IMR-90 (cell line): Measurements from ENCODE around the gene PSMB11. TPM values are rescaled to one million over a fixed set of nuclear protein-coding genes. Genes with fewer than 3 reads are reported as not detected.

Experiments
- ATAC-seq: fragments of 200-7000 bp; cut with Tn5 transposase; 2 replicates; pipeline ENCODE4 v1.9.1; 2020; ENCODE audit warnings: low read depth, mild to moderate bottlenecking, moderate library complexity
- BruUV-seq: library from RNA; stranded (reverse); fragments of 400-500 nt; replicated peaks from 2 replicates; lab custom pipeline; 2021; lab: Mats Ljungman, UMichigan
- CTCF ChIA-PET: fragments of 300-600 bp; formaldehyde crosslinking; extraction: SDS; loops from one replicate; lab custom pipeline; 2021; ENCODE audit warnings: antibody characterized with exemption; lab: Yijun Ruan, JAX
- POLR2A ChIA-PET: fragments of 300-600 bp; sonication (Branson Sonifier 250); formaldehyde crosslinking; loops from one replicate; lab custom pipeline; 2022; ENCODE audit warnings: antibody characterized with exemption; ENCODE audit not compliant: unreplicated experiment; lab: Charles Lee
- DNase-seq: peaks from one replicate; pipeline ENCODE4 v3.0.0; 2013
- H2AFZ ChIP-seq: replicated peaks from 2 replicates; pipeline ENCODE3; 2013; ENCODE audit warnings: low read length, mild to moderate bottlenecking; ENCODE audit not compliant: poor library complexity
- H2AK5ac ChIP-seq: 2 replicates; pipeline ENCODE4 v1.6.1; 2013; ENCODE audit warnings: low read depth, low read length, inconsistent platforms
- H2AK9ac ChIP-seq: replicated peaks from 2 replicates; pipeline ENCODE3; 2013; ENCODE audit warnings: mild to moderate bottlenecking, low read depth, low read length, moderate library complexity; ENCODE audit not compliant: poor library complexity
- H2BK120ac ChIP-seq: 2 replicates; pipeline ENCODE4 v1.6.1; 2013; ENCODE audit warnings: low read depth, low read length, inconsistent platforms
- H2BK15ac ChIP-seq: 3 replicates; pipeline ENCODE4 v1.6.1; 2013; ENCODE audit warnings: low read depth, low read length, inconsistent platforms
- H2BK20ac ChIP-seq: 2 replicates; pipeline ENCODE4 v1.6.1; 2013; ENCODE audit warnings: low read depth, mild to moderate bottlenecking, inconsistent platforms, low read length, moderate library complexity
- H2BK5ac ChIP-seq: 2 replicates; pipeline ENCODE4 v1.6.1; 2013; ENCODE audit warnings: mild to moderate bottlenecking, low read depth, low read length, inconsistent platforms; ENCODE audit not compliant: poor library complexity, severe bottlenecking
- H3K14ac ChIP-seq: replicated peaks from 2 replicates; pipeline ENCODE4 v1.6.1; 2013; ENCODE audit warnings: low read depth, low read length, inconsistent platforms
- H3K18ac ChIP-seq: 2 replicates; pipeline ENCODE4 v1.6.1; 2013; ENCODE audit warnings: low read depth, low read length, control low read depth
- H3K23ac ChIP-seq: 2 replicates; pipeline ENCODE4 v1.6.1; 2013; ENCODE audit warnings: low read depth, low read length, inconsistent platforms
- H3K27ac ChIP-seq: 2 replicates; pipeline ENCODE4 v1.5.1; 2013; ENCODE audit warnings: mild to moderate bottlenecking, control low read depth, low read length; ENCODE audit not compliant: insufficient read depth
- H3K27me3 ChIP-seq: 2 replicates; pipeline ENCODE4 v1.6.1; 2013; ENCODE audit warnings: low read length; ENCODE audit not compliant: control insufficient read depth, insufficient read depth
- H3K36me3 ChIP-seq: 2 replicates; pipeline ENCODE4 v1.6.1; 2013; ENCODE audit warnings: low read length, mixed read lengths; ENCODE audit not compliant: control insufficient read depth, insufficient read depth
- H3K4ac ChIP-seq: 2 replicates; pipeline ENCODE4 v1.6.1; 2013; ENCODE audit warnings: low read depth, low read length, inconsistent platforms
- H3K4me1 ChIP-seq: 2 replicates; pipeline ENCODE4 v1.6.1; 2013; ENCODE audit warnings: low read length, mixed read lengths; ENCODE audit not compliant: control insufficient read depth, insufficient read depth
- H3K4me2 ChIP-seq: 2 replicates; pipeline ENCODE4 v1.6.1; 2013; ENCODE audit warnings: low read depth, mild to moderate bottlenecking, control low read depth, low read length, moderate library complexity
- H3K4me3 ChIP-seq: 2 replicates; pipeline ENCODE4 v1.5.1; 2013; ENCODE audit warnings: low read depth, mild to moderate bottlenecking, control low read depth, low read length, moderate library complexity; ENCODE audit not compliant: insufficient read depth
- H3K56ac ChIP-seq: 2 replicates; pipeline ENCODE4 v1.6.1; 2013; ENCODE audit warnings: low read length, inconsistent platforms; ENCODE audit not compliant: insufficient read depth; ENCODE audit errors: extremely low read depth
- H3K79me1 ChIP-seq, 2 experiments: 2 replicates each; pipeline ENCODE4 v1.6.1; 2013; ENCODE audit warnings: low read length in 2 of 2, inconsistent platforms in 1 of 2, low read depth in 1 of 2
- H3K9ac ChIP-seq: 2 replicates; pipeline ENCODE4 v1.6.1; 2013; ENCODE audit warnings: low read depth, low read length, control low read depth
- H3K9me1 ChIP-seq: 2 replicates; pipeline ENCODE4 v1.6.1; 2013; ENCODE audit warnings: low read length, inconsistent platforms; ENCODE audit not compliant: insufficient read depth
- H3K9me3 ChIP-seq: 2 replicates; pipeline ENCODE4 v1.6.1; 2013; ENCODE audit warnings: low read length; ENCODE audit not compliant: control insufficient read depth, insufficient read depth
- H4K20me1 ChIP-seq: 2 replicates; pipeline ENCODE4 v1.6.1; 2013; ENCODE audit warnings: low read length, inconsistent platforms; ENCODE audit not compliant: insufficient read depth
- H4K5ac ChIP-seq: 2 replicates; pipeline ENCODE4 v1.6.1; 2013; ENCODE audit warnings: mild to moderate bottlenecking, low read depth, low read length, control low read depth
- H4K8ac ChIP-seq, 2 experiments: 2 replicates each; pipeline ENCODE4 v1.6.1; 2013; ENCODE audit warnings: low read depth in 2 of 2, low read length in 2 of 2, control low read depth in 1 of 2, inconsistent platforms in 1 of 2
- H4K91ac ChIP-seq: 2 replicates; pipeline ENCODE4 v1.6.1; 2013; ENCODE audit warnings: low read depth, low read length, inconsistent platforms; ENCODE audit not compliant: insufficient read depth
- ELK1 ChIP-seq: fragments of 150-350 bp; IDR thresholded peaks from 2 replicates; pipeline ENCODE4 v1.6.1; 2016; ENCODE audit warnings: low read depth, mild to moderate bottlenecking, low read length, moderate library complexity, borderline replicate concordance
- FOS ChIP-seq: fragments of 150-350 bp; IDR thresholded peaks from 2 replicates; pipeline ENCODE4 v1.6.1; 2016; ENCODE audit warnings: low read depth, low read length
- RAD21 ChIP-seq: IDR thresholded peaks from 2 replicates; pipeline ENCODE4 v1.6.1; 2012; ENCODE audit warnings: low read length, improper control_type of control experiment
- RFX5 ChIP-seq: IDR thresholded peaks from 2 replicates; pipeline ENCODE4 v1.8.0; 2012; ENCODE audit warnings: low read depth, mild to moderate bottlenecking, low read length, moderate library complexity
- SMC3 ChIP-seq: fragments of 150-350 bp; IDR thresholded peaks from 2 replicates; pipeline ENCODE4 v1.6.1; 2016; ENCODE audit warnings: low read depth, mild to moderate bottlenecking, antibody characterized with exemption, low read length, moderate library complexity
- WGBS, 2 experiments: methylation state at CpG; one replicate each; pipeline versions ENCODE4 v1.1.5 to v1.1.7; 2013; ENCODE audit warnings: missing lambda C conversion rate in 2 of 2; ENCODE audit not compliant: insufficient read length in 1 of 2; ENCODE audit errors: extremely low coverage in 2 of 2; 5-methylcytosine and 5-hydroxymethylcytosine counted together
- dilution Hi-C: fragments of 300-500 bp; cut with HindIII; formaldehyde crosslinking; loops from one replicate; pipeline ENCODE4 v1.14.3; 2018; ENCODE audit warnings: low sequenced_read_pairs; ENCODE audit not compliant: unreplicated experiment
- in situ Hi-C: fragments of 300-500 bp; cut with MboI; formaldehyde crosslinking; loops from 3 replicates; pipeline ENCODE4 v1.14.3; 2019; ENCODE audit warnings: low sequenced_read_pairs, inconsistent platforms, mixed read lengths
- intact Hi-C: fragments of 100-400 bp; cut with micrococcal nuclease; formaldehyde crosslinking; loops from 2 replicates; pipeline ENCODE4 v1.10.0; 2022
- polyA plus RNA-seq, 3 experiments: library from polyadenylated mRNA; depleted of rRNA; stranded (reverse); fragments of >200 nt; gene quantifications; 2 replicates each; pipeline ENCODE4 v1.2.3, GENCODE V29; 2012; ENCODE audit warnings: low replicate concordance in 1 of 3
- total RNA-seq: library from RNA; depleted of rRNA; stranded (reverse); fragments of >200 nt; gene quantifications from 2 replicates; pipeline ENCODE4 v1.2.3, GENCODE V29; 2012

PSMB11 gene
- total and polyA plus RNA-seq, 2 of the 4 experiments (the other 2 are of a cell fraction), result not detected

GRCh38 chr14:23021434-23021833 lies 20.6 kb upstream of the PSMB11 start (continued):
- no peak for TF ChIP-seq ELK1
- no peak for TF ChIP-seq SMC3
- TF ChIP-seq RAD21, result no peak
- no peak for TF ChIP-seq FOS

GRCh38 chr14:23021889-23022442 lies 20.0 kb upstream of the PSMB11 start:
- Histone ChIP-seq H2BK120ac (no peak overlapping the region), H3K27ac (no peak overlapping the region), H3K9me1 (peaks cover 9% of the 10 kb centered on the region), H4K20me1 (peaks cover 9% of the 10 kb centered on the region), H2BK20ac (no peak overlapping the region), H2BK5ac (no peak overlapping the region), H4K5ac (no peak overlapping the region), H2AFZ (no peak overlapping the region), H3K18ac (no peak overlapping the region), H3K23ac (no peak overlapping the region), H3K27me3 (no peaks in the 10 kb centered on the region), H3K14ac (no peak overlapping the region), H4K91ac (no peak overlapping the region), H2BK15ac (no peak overlapping the region), H3K4me1 (peaks cover 11% of the 10 kb centered on the region), H4K8ac (no peak overlapping the region), H3K36me3 (peaks cover 14% of the 10 kb centered on the region), H3K4me2 (no peak overlapping the region), H3K4me3 (no peak overlapping the region), H3K56ac (no peak overlapping the region), H3K9ac (no peak overlapping the region), H3K4ac (no peak overlapping the region), H3K9me3 (no peaks in the 10 kb centered on the region), H2AK5ac (no peak overlapping the region), H2AK9ac (no peak overlapping the region), H3K79me1 (peaks cover 3 to 11% of the 10 kb centered on the region in 2 experiments; a peak in 2 of 4 replicates)
- POLR2A ChIA-PET, result no interaction called here
- ATAC-seq (no peak), DNase-seq (no peak)
- no peak for TF ChIP-seq RFX5
- TF ChIP-seq FOS, result no peak
- in situ Hi-C loops (no loop called here), intact Hi-C loops (no loop called here), dilution Hi-C loops (no loop called here)
- WGBS, 2 experiments, result 43% methylated on average over 1 of the region's 7 CpGs; no CpG with 5 or more reads in 1 of the 2 experiments
- BruUV-seq, result no TSS peak
- CTCF ChIA-PET, result interaction anchor here (1.5 kb wide), 1 partner anchor 13 kb away, joined by 3 read pairs; no protein-coding TSS in a partner anchor
